Chondrocyte (in vitro differentiated cells): Measurements from ENCODE around the gene PM20D1. TPM values are rescaled to one million over a fixed set of nuclear protein-coding genes. Genes with fewer than 3 reads are reported as not detected.

Experiments used
- DNase-seq: peaks from one replicate; pipeline ENCODE4 v3.0.0; 2021; ENCODE audit warnings: mixed read lengths, low spot score
- H3K27ac Mint-ChIP-seq: one replicate; pipeline ENCODE4 v1.8.0; 2021; ENCODE audit warnings: mild to moderate bottlenecking, moderate library complexity, mixed read lengths; ENCODE audit not compliant: unreplicated experiment
- H3K27me3 Mint-ChIP-seq: 2 replicates; pipeline ENCODE4 v1.8.0; 2021; ENCODE audit warnings: low read depth, mixed read lengths
- H3K36me3 Mint-ChIP-seq: 2 replicates; pipeline ENCODE4 v1.8.0; 2021; ENCODE audit warnings: low read depth, mixed read lengths
- H3K4me1 Mint-ChIP-seq: 2 replicates; pipeline ENCODE4 v1.8.0; 2021; ENCODE audit warnings: low read depth, mild to moderate bottlenecking, mixed read lengths
- H3K4me3 Mint-ChIP-seq: one replicate; pipeline ENCODE4 v1.8.0; 2021; ENCODE audit warnings: mild to moderate bottlenecking, moderate library complexity, mixed read lengths; ENCODE audit not compliant: unreplicated experiment
- H3K9me3 Mint-ChIP-seq: 2 replicates; pipeline ENCODE4 v1.8.0; 2021; ENCODE audit warnings: low read depth, mixed read lengths
- total RNA-seq: library from RNA; stranded (reverse); gene quantifications from 3 replicates; pipeline ENCODE4 v1.2.1, GENCODE V29; 2021
- TF ChIP-seq, protein P1 (sequence below): fragments of 200-600 bp; sonication (generic); IDR thresholded peaks from 2 replicates; pipeline ENCODE4 v1.5.0; 2021; ENCODE audit warnings: antibody characterized with exemption, mild to moderate bottlenecking, moderate library complexity

Gene PM20D1
- total RNA-seq, 1 donor from 2014 or later, result not detected

DNA sequence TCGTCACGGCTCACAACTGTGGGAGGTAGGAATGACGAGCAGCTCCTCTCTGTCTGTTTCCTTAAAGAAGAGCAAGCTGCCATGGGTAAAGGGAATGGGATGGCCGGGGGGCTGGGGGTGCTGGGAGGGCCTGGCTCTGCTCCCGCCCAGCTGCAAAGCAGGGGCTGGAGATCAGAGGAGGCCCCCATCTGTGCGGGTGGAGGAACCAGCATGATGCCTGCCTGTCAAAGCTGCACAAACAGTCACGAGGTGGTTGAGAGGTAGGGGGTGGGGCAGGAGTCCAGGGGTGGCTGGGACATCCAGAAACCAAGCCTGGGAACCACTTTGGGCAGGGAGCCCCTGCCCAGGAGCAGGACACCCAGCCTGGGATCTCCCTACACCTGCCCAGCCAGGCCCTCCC, 49.5 kb downstream of the PM20D1 start:
- no peak for DNase-seq
- H3K36me3 Mint-ChIP-seq, result peaks cover 23% of the 10 kb centered on the region

DNA sequence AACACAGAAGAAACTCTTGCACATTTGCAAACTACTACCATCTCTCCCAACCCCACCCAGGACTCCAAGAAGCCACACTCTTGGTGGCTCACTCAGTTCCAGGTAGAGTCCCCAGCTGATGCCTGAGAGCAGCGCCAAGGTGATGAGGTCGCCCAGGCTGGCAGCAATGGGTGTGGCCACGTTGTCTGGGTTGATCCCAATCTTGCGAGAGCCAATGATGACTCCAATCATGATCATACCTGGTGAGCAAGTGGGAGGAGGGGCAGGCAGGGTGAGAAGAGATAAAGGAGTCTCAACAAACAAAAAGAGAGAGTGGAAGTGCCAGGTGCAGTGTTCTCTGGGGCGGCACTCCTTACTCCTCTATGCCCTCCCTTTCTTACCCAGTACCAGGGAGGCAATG, 51.4 kb downstream of the PM20D1 start:
- Mint-ChIP-seq H3K9me3 (no peaks in the 10 kb centered on the region), H3K4me1 (no peaks in the 10 kb centered on the region), H3K27ac (no peak overlapping the region), H3K36me3 (peaks cover 28% of the 10 kb centered on the region), H3K4me3 (no peak overlapping the region), H3K27me3 (no peaks in the 10 kb centered on the region)
- TF ChIP-seq, protein P1, sequence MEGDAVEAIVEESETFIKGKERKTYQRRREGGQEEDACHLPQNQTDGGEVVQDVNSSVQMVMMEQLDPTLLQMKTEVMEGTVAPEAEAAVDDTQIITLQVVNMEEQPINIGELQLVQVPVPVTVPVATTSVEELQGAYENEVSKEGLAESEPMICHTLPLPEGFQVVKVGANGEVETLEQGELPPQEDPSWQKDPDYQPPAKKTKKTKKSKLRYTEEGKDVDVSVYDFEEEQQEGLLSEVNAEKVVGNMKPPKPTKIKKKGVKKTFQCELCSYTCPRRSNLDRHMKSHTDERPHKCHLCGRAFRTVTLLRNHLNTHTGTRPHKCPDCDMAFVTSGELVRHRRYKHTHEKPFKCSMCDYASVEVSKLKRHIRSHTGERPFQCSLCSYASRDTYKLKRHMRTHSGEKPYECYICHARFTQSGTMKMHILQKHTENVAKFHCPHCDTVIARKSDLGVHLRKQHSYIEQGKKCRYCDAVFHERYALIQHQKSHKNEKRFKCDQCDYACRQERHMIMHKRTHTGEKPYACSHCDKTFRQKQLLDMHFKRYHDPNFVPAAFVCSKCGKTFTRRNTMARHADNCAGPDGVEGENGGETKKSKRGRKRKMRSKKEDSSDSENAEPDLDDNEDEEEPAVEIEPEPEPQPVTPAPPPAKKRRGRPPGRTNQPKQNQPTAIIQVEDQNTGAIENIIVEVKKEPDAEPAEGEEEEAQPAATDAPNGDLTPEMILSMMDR, result no peak
- no peak for DNase-seq

More for the DNA sequence above, 49.5 kb downstream of the PM20D1 start:
- Mint-ChIP-seq H3K4me3 (no peak overlapping the region), H3K27ac (no peak overlapping the region), H3K4me1 (peaks cover 7% of the 10 kb centered on the region), H3K27me3 (no peaks in the 10 kb centered on the region), H3K9me3 (no peaks in the 10 kb centered on the region)
- TF ChIP-seq, protein P1, result no peak

DNA sequence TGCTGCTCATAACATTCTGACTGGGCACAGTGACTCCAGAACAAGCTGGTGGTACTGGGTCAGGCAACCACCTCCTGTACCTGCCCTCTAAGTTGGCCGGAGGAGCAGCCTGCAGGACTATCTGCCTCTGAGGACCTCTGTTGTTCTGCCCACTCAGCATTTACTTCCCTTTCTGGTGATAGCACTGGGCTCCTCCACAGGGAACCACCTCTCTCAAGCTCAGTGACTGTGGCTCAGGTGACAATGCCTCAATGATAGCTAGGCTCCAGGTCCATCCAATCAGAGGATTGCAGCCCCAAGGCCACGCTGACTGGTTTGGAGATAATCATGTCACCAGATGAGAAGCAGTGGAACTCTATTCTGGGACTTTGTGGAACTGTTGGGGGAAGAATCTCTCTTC, 52.8 kb downstream of the PM20D1 start:
- H3K36me3 Mint-ChIP-seq, result peaks cover 28% of the 10 kb centered on the region
- TF ChIP-seq, protein P1, result no peak
- H3K4me3 Mint-ChIP-seq, result no peak overlapping the region
- no peaks in the 10 kb centered on the region for H3K4me1 Mint-ChIP-seq
- DNase-seq, result no peak
- H3K27ac Mint-ChIP-seq, result no peak overlapping the region
- no peaks in the 10 kb centered on the region for H3K9me3 Mint-ChIP-seq
- H3K27me3 Mint-ChIP-seq, result no peaks in the 10 kb centered on the region

DNA sequence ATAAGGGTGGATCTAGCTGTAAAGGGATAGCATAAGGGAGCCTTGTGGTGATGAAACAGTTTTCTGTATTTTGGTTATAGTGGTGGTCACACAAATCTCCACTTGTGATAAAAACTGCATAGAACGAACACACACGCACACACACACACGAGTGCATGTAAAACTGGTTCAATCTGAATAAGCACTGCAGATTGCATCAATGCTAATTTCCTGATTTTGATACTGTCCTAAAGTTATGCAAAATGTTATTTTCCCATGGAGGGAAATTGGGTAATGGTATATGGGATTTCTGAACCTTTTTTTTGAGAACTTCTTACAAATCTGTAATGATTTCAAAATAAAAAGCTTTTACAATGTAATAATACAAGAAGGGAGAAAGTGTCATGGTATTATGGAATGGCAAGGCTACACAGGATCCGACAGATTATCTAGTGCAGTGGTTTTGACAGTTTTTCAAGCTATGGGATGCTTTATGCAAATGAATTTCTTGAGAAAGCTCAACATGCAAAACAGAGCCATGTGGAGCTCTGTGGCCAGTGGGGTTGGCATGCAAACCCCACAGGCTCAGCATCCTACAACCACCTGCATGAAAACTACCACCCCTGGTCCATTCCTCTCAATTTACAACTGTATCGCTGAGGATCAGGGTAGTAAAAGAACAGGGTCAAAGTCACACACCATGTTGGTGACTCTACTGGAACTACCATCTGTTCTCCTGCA, 55.8 kb downstream of the PM20D1 start:
- TF ChIP-seq, protein P1, result no peak
- Mint-ChIP-seq H3K27me3 (no peaks in the 10 kb centered on the region), H3K36me3 (peaks cover 36% of the 10 kb centered on the region)

DNA sequence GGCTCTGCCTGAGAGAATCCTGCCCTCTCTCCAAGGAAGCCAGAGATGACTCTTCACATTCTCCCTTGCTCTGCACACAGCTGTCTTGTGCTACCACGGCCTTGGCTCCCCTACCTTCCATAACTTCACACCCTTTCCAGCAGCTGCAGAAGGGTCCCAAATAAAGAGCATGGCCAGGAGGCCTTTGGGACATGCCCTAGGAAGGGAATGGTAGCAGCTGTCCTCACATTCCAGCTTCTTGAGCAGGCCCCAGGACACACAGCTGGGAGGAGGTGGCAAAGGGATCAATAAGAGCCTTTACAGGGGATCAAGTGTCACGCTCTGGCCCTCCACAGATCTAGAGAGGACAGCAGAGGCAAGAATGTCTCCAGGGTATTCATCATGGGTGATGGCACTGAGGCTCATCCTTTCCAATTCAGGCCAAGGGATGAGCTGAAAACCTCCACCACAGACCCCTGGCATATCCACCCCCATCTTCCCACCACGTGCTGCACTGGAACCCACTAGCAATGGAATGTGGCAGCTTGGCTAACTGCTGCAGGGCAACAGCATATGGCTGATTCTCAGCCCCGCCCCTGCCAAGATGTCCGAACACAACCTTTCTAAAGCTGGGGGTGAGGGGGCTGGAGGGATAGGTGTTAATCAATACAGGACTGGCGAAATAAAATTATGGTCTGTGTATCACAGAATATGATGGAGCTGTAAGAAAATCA, 56.8 kb downstream of the PM20D1 start:
- no peak overlapping the region for H3K27ac Mint-ChIP-seq
- DNase-seq, result no peak
- no peaks in the 10 kb centered on the region for H3K9me3 Mint-ChIP-seq
- no peak overlapping the region for H3K4me3 Mint-ChIP-seq
- TF ChIP-seq, protein P1, result no peak
- no peaks in the 10 kb centered on the region for H3K4me1 Mint-ChIP-seq
- H3K36me3 Mint-ChIP-seq, result peaks cover 28% of the 10 kb centered on the region
- H3K27me3 Mint-ChIP-seq, result no peaks in the 10 kb centered on the region

More for the DNA sequence above, 55.8 kb downstream of the PM20D1 start:
- Mint-ChIP-seq H3K4me3 (no peak overlapping the region), H3K9me3 (no peaks in the 10 kb centered on the region), H3K27ac (no peak overlapping the region), H3K4me1 (no peaks in the 10 kb centered on the region)
- DNase-seq, result no peak
